Measurements from ENCODE around the gene FTO. TPM values are rescaled to one million over a fixed set of nuclear protein-coding genes. Genes with fewer than 3 reads are reported as not detected.

FTO gene
- total and polyA plus RNA-seq, 2 of the 8 experiments (the other 6 are each of a cell fraction or from before 2014, with no cell fraction given): 34.5 to 59.8 TPM

DNA sequence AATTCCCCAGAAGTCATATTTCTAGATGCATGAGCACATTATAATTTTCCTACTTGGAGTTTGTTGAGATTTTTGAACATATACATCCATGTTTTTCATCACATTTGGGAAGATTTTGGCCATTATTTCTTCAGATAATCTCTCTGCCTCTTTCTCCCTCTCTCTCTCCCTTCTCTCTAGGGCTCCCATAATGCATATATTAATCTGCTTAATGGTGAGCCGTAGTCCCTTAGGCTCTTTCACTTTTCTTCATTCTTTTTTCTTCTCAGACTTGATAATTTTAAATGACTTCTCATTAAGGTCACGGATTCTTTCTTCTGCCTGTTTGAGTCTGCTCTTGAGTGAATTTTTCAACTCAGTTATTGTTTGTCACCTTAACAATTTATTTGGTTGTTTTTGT lies 481.1 kb downstream of the FTO start (continued):
- TF ChIP-seq SP1 (IDR thresholded peaks at IDR 0.05; ENCODE audit: low read depth, low read length) (no peak), JUND (IDR thresholded peaks at IDR 0.05; ENCODE audit: low read length) (no peak), SRF (IDR thresholded peaks at IDR 0.05; ENCODE audit: low read depth, low read length) (no peak), SIRT6 (IDR thresholded peaks at IDR 0.05; ENCODE audit: low read length) (no peak), CHD1 (IDR thresholded peaks at IDR 0.05; ENCODE audit: low read depth, low read length) (no peak), GABPA (IDR thresholded peaks at IDR 0.05; ENCODE audit: borderline replicate concordance, insufficient read depth, low read length) (no peak), KDM4A (IDR thresholded peaks at IDR 0.05; ENCODE audit: low read depth, low read length, severe bottlenecking) (no peak)

All from H1 (cell line).